K562 (cell line): ENCODE results near the gene NACC1. TPM values are rescaled to one million over a fixed set of nuclear protein-coding genes. Genes with fewer than 3 reads are reported as not detected.
A peak's percentile ranks its signal among the peaks of the same experiment; 100 is the strongest.

Experiments
- GABPB1 ChIP-seq: sonication (generic); formaldehyde crosslinking; IDR thresholded peaks from 2 replicates; pipeline ENCODE4 v1.8.0; 2022; ENCODE audit warnings: mild to moderate bottlenecking, missing genetic modification reagents
- GATAD2A ChIP-seq: fragments of 450-650 bp; IDR thresholded peaks from 2 replicates; pipeline ENCODE4 v1.6.1; 2017
- KLF10 ChIP-seq: fragments of 250-450 bp; sonication (Bioruptor Pico); IDR thresholded peaks from 2 replicates; pipeline ENCODE4 v1.6.1; 2021; ENCODE audit warnings: matching md5 sums
- LEF1 ChIP-seq: fragments of 450-650 bp; IDR thresholded peaks from 2 replicates; pipeline ENCODE4 v1.6.1; 2016; ENCODE audit warnings: mild to moderate bottlenecking
- OTX1 ChIP-seq: fragments of 450-650 bp; formaldehyde crosslinking; IDR thresholded peaks from 2 replicates; pipeline ENCODE4 v1.4.0; 2022; ENCODE audit warnings: mild to moderate bottlenecking
- REST ChIP-seq, 2 experiments: fragments of 450-650 bp; formaldehyde crosslinking in 1 of 2; IDR thresholded peaks; 2 replicates each; pipeline versions ENCODE4 v1.4.0 to v1.6.1; 2014 to 2020; ENCODE audit warnings: mild to moderate bottlenecking in 2 of 2, borderline replicate concordance in 1 of 2, low read depth in 1 of 2
- SNRNP70 ChIP-seq: fragments of 200-400 bp; formaldehyde crosslinking; optimal IDR thresholded peaks from 2 replicates; pipeline ENCODE3; 2017; ENCODE audit warnings: low read depth, low read length
- TRIM25 ChIP-seq: fragments of 450-650 bp; IDR thresholded peaks from 2 replicates; pipeline ENCODE4 v1.7.0; 2016; ENCODE audit warnings: borderline replicate concordance
- ZNF277 ChIP-seq: fragments of 250-450 bp; sonication (Bioruptor Pico); IDR thresholded peaks from 2 replicates; pipeline ENCODE4 v1.8.0; 2022; ENCODE audit warnings: inconsistent platforms, mild to moderate bottlenecking, moderate library complexity, borderline replicate concordance
- ZNF609 ChIP-seq: sonication (generic); formaldehyde crosslinking; IDR thresholded peaks from 2 replicates; pipeline ENCODE4 v1.8.1; 2023; ENCODE audit warnings: missing genetic modification reagents, mild to moderate bottlenecking, borderline replicate concordance
- ZNF778 ChIP-seq: fragments of 450-650 bp; formaldehyde crosslinking; IDR thresholded peaks from 2 replicates; pipeline ENCODE4 v1.4.0; 2020; ENCODE audit warnings: mild to moderate bottlenecking, moderate library complexity
- polyA plus RNA-seq, 8 experiments: library from polyadenylated mRNA; depleted of rRNA in 4 of 8; stranded (reverse) in 5 of 8; unstranded in 3 of 8; fragments of >200 nt; fragmentation: Nextera tagmentation in 2 of 8; fragmentation: Illumina TruSeq in 1 of 8; extraction: Ambion mirVana in 2 of 8; extraction: Trizol in 1 of 8; gene quantifications; 2 replicates each; pipeline versions ENCODE4 v1.2.1 to v1.2.3, GENCODE V29; 2011 to 2014; ENCODE audit warnings: inconsistent platforms in 1 of 8, missing spikeins in 1 of 8
- total RNA-seq, 7 experiments: library from RNA; depleted of rRNA in 6 of 7; stranded (reverse); fragments of >200 nt in 6 of 7; fragmentation: Illumina TruSeq in 2 of 7; extraction: Trizol in 2 of 7; gene quantifications; 2 replicates each; pipeline versions ENCODE4 v1.2.1 to v1.2.3, GENCODE V29; 2011 to 2021; ENCODE audit warnings: low replicate concordance in 1 of 7

NACC1 gene
- total and polyA plus RNA-seq, 9 of the 15 experiments (the other 6 are each of a cell fraction or from before 2014, with no cell fraction given): 0.04 to 96.6 (median 25.8) TPM

GRCh38 chr19:13152974-13153568, 35.0 kb downstream of the NACC1 start (continued):
- TF ChIP-seq REST (IDR thresholded peaks at IDR 0.05; ENCODE audit: borderline replicate concordance) (peak; percentile 3; the same call in 1 of the 2 replicates), REST (CRISPR knock-in tag; IDR thresholded peaks at IDR 0.05; ENCODE audit: low read depth) (no peak; the same call in 1 of the 2 replicates), LEF1 (peak; percentile 43; the same call in 1 of the 2 replicates), SNRNP70 (no peak), GABPB1 (CRISPR knock-in tag) (peak; percentile 79), ZNF277 (CRISPR knock-in tag) (no peak), OTX1 (peak; percentile 92), GATAD2A (no peak), TRIM25 (no peak), ZNF609 (peak; percentile 69; the same call in 1 of the 2 replicates), ZNF778 (CRISPR knock-in tag) (no peak), KLF10 (CRISPR knock-in tag) (no peak)
